WERI-Rb-1 (cell line): ENCODE results near the gene SNAPC4.

Experiments
- DNase-seq: peaks from one replicate; pipeline ENCODE4 v3.0.0-alpha.2; 2020
- H3K27ac ChIP-seq: fragments of 250-450 bp; sonication (Bioruptor Pico); 2 replicates; pipeline ENCODE4 v1.5.1; 2020; ENCODE audit warnings: mild to moderate bottlenecking, moderate library complexity
- H3K27me3 ChIP-seq: fragments of 250-450 bp; sonication (Bioruptor Pico); 2 replicates; pipeline ENCODE4 v1.5.1; 2021; ENCODE audit warnings: mild to moderate bottlenecking, low read depth, moderate library complexity; ENCODE audit not compliant: insufficient read depth, severe bottlenecking
- H3K36me3 ChIP-seq: fragments of 250-450 bp; sonication (Bioruptor Pico); 2 replicates; pipeline ENCODE4 v1.5.1; 2020; ENCODE audit warnings: mild to moderate bottlenecking, moderate library complexity
- H3K4me3 ChIP-seq: 2 replicates; pipeline ENCODE4 v1.5.1; 2011; ENCODE audit warnings: low read depth, mild to moderate bottlenecking, control low read depth, low read length
- H3K9me3 ChIP-seq: fragments of 250-450 bp; sonication (Bioruptor Pico); 2 replicates; pipeline ENCODE4 v1.5.1; 2021; ENCODE audit warnings: mild to moderate bottlenecking, moderate library complexity; ENCODE audit not compliant: severe bottlenecking
- CTCF ChIP-seq: IDR thresholded peaks from 2 replicates; pipeline ENCODE4 v1.5.1; 2011; ENCODE audit warnings: low read depth, mild to moderate bottlenecking, control low read depth, inconsistent platforms, low read length

SNAPC4 gene

GRCh38 chr9:136398286-136398685, 1.7 kb downstream of the SNAPC4 start:
- H3K27ac ChIP-seq = no peak overlapping the region

GRCh38 chr9:136397643-136398042, 2.3 kb downstream of the SNAPC4 start:
- Histone ChIP-seq H3K4me3 (no peak overlapping the region), H3K27me3 (no peaks in the 10 kb centered on the region), H3K9me3 (no peaks in the 10 kb centered on the region), H3K36me3 (peaks cover 59% of the 10 kb centered on the region), H3K27ac (no peak overlapping the region)
- no peak for DNase-seq
- TF ChIP-seq CTCF = no peak

More at GRCh38 chr9:136398286-136398685, 1.7 kb downstream of the SNAPC4 start:
- H3K36me3 ChIP-seq = peaks cover 54% of the 10 kb centered on the region
- H3K27me3 ChIP-seq = no peaks in the 10 kb centered on the region
- TF ChIP-seq CTCF = no peak
- H3K4me3 ChIP-seq = no peak overlapping the region
- no peak for DNase-seq
- no peaks in the 10 kb centered on the region for H3K9me3 ChIP-seq

GRCh38 chr9:136396219-136396515, 3.8 kb downstream of the SNAPC4 start:
- Histone ChIP-seq H3K36me3 (peaks cover 70% of the 10 kb centered on the region), H3K9me3 (no peaks in the 10 kb centered on the region), H3K4me3 (no peak overlapping the region)

GRCh38 chr9:136395345-136396218, 4.4 kb downstream of the SNAPC4 start:
- TF ChIP-seq CTCF = no peak
- peaks cover 74% of the 10 kb centered on the region for H3K36me3 ChIP-seq
- DNase-seq = no peak
- no peak overlapping the region for H3K4me3 ChIP-seq
- H3K27ac ChIP-seq = no peak overlapping the region
- no peaks in the 10 kb centered on the region for H3K27me3 ChIP-seq
- no peaks in the 10 kb centered on the region for H3K9me3 ChIP-seq

More at GRCh38 chr9:136396219-136396515, 3.8 kb downstream of the SNAPC4 start:
- Histone ChIP-seq H3K27ac (no peak overlapping the region), H3K27me3 (no peaks in the 10 kb centered on the region)
- DNase-seq = no peak
- TF ChIP-seq CTCF = no peak

GRCh38 chr9:136395020-136395340, 5.0 kb downstream of the SNAPC4 start:
- TF ChIP-seq CTCF = no peak
- Histone ChIP-seq H3K4me3 (no peak overlapping the region), H3K27ac (no peak overlapping the region), H3K27me3 (no peaks in the 10 kb centered on the region), H3K9me3 (no peaks in the 10 kb centered on the region), H3K36me3 (peaks cover 76% of the 10 kb centered on the region)
- no peak for DNase-seq
